GM12873 (cell line): ENCODE measurements around the gene HLA-F.

Experiments used
- CTCF ChIP-seq: IDR thresholded peaks from 2 replicates; pipeline ENCODE4 v1.5.1; 2012; ENCODE audit warnings: low read depth, mild to moderate bottlenecking, moderate library complexity, low read length, control low read depth; ENCODE audit not compliant: insufficient read depth; ENCODE audit errors: missing control alignments

HLA-F gene

GRCh38 chr6:29744621-29745020 lies 21.4 kb downstream of the HLA-F start:
- TF ChIP-seq CTCF = no peak

DNA sequence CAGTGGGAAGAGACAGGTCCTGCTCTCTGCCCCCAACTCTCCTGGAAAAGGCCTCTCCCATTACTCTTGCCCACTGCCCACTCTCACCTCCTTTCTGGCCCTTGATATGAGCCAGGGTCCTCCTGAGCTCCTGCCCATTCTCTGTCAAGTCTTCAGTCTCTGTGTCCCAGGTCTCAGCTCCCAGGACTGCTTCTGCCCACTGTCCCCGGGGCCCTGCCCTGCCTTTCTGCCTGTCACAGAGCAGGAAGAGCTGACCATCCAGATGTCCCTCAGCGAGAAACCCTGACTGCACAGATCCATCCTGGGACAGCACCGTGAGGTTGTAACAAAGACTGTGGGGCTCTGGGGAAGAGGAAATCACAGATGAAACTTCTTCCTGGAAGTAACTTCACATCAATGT lies 22.2 kb downstream of the HLA-F start:
- no peak for TF ChIP-seq CTCF

GRCh38 chr6:29745855-29746449 lies 22.7 kb downstream of the HLA-F start:
- TF ChIP-seq CTCF = no peak

DNA sequence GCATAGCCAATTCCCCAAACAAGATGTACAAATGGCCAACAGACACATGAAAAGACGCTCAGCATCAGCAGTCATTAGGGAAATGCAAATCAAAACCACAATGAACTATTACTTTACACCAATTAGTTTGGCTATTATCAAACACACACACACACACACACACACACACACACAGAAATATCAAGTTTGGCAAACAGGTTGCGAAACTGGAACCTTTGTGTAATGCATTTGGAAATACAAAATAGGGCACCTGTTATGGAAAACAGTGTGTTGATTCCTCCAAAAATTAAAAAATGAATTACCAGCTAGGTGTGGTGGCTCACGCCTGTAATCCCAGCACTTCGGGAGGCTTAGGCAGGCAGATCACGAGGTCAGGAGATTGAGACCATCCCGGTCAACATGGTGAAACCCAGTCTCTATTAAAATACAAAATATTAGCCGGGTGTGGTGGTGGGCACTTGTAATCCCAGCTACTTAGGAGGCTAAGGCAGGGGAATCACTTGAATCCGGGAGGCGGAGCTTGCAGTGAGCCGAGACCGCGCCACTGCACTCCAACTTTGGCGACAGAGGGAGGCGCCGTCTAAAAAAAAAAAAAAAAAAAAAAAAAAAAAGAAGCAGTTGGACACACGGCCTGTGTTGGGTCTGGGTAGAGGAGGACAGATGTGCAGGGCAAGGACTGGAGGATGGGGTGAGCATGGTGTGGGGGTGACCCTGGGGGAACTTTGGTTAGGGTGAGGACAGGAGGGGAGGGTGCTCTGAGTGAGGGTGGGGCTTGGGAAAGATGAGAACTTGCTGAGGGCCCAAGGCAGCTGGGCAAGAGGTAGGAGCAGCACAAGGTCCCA lies 23.8 kb downstream of the HLA-F start:
- no peak for TF ChIP-seq CTCF

DNA sequence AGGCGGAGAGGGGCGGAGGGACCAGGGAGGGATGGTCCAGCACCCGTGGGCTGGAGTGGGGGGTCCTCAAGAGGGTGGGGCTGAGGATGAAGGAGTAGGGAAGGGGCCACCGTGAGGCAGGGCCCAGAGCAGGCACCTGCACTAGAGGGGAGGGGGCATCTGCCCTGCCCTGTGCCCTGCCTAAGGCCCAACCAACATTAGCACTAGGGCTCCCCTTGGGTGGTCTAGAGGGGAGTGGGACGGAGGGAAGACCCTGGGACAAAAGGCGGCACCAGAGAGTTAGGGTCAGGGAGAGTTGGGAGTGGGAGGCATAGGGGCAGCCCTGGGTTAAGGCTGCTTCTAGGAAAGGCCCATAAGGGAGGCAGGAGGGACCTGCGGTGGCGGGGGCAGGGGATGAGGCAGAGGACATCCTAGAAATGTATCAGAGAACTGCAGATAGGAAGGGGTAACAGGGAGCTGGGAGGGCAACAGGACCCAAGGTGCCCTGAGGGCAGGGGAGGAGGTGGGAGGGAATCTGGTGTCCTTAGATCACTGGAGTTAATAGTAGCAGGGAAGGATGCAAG lies 24.5 kb downstream of the HLA-F start:
- TF ChIP-seq CTCF = no peak

- no peak for TF ChIP-seq CTCF
Measured at GRCh38 chr6:29748391-29749307, 25.4 kb downstream of the HLA-F start.

GRCh38 chr6:29749308-29749662 lies 26.1 kb downstream of the HLA-F start:
- TF ChIP-seq CTCF = no peak
